Fibroblast of mammary gland (primary cell): ENCODE results near the gene COX7C.
"Not testable (repeated sequence)": the region's sequence is repeated elsewhere in the genome, so short reads cannot be mapped to it uniquely, and the experiment has no call there.

Source experiments
- DNase-seq: peaks from one replicate; pipeline ENCODE4 v3.0.0-alpha.2; 2010; ENCODE audit warnings: low read depth
- H3K4me3 ChIP-seq: 2 replicates; pipeline ENCODE4 v1.5.1; 2011; ENCODE audit warnings: low read depth, mild to moderate bottlenecking, low read length, moderate library complexity; ENCODE audit not compliant: control insufficient read depth
- TF ChIP-seq, protein P1 (sequence below): conservative IDR thresholded peaks from 2 replicates; pipeline ENCODE4 v1.5.1; 2011; ENCODE audit warnings: low read depth, low read length, inconsistent platforms; ENCODE audit not compliant: control insufficient read depth, insufficient read depth

COX7C gene

DNA sequence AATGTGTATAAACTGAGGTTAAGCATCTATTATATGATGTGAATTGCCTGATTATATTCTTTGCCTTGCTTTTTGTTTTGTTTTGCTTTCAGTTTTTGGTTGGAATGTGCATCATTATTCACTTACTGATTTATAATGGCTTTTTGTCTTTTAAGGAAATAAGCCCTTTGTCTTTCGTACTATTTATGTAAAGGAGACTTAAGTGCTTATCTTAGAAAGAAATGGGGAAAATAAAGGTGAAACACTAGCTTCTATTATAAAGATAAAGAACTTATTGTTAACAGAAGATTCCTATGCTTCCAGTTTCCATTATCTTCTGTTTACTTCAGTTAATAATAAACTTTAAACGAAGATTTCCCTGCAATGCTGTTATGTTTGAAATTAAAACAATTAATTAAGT lies 23.3 kb downstream of the COX7C start:
- TF ChIP-seq, protein P1, sequence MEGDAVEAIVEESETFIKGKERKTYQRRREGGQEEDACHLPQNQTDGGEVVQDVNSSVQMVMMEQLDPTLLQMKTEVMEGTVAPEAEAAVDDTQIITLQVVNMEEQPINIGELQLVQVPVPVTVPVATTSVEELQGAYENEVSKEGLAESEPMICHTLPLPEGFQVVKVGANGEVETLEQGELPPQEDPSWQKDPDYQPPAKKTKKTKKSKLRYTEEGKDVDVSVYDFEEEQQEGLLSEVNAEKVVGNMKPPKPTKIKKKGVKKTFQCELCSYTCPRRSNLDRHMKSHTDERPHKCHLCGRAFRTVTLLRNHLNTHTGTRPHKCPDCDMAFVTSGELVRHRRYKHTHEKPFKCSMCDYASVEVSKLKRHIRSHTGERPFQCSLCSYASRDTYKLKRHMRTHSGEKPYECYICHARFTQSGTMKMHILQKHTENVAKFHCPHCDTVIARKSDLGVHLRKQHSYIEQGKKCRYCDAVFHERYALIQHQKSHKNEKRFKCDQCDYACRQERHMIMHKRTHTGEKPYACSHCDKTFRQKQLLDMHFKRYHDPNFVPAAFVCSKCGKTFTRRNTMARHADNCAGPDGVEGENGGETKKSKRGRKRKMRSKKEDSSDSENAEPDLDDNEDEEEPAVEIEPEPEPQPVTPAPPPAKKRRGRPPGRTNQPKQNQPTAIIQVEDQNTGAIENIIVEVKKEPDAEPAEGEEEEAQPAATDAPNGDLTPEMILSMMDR, result no peak
- no peak for DNase-seq
- no peak overlapping the region for H3K4me3 ChIP-seq

DNA sequence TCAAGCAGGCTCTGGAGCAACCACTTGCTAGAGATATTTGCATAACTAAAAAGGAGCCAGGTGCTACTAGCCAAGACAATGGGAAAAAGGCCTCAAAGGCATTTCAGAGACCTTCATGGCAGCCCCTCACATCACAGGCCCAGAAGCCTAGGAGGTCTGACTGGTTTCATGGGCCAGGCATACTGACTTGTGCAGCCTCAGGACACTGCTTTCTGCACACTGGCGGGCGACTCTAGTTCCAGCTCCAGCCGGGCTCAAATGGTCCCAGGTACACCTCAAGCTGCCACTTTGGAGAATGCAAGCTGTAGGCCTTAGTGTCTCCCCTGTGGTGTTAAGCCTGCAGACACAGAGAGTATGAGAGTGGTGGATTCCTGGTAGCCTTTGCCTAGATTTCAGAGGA lies 27.1 kb downstream of the COX7C start:
- TF ChIP-seq, protein P1, result no peak
- no peak for DNase-seq
- no peak overlapping the region for H3K4me3 ChIP-seq

DNA sequence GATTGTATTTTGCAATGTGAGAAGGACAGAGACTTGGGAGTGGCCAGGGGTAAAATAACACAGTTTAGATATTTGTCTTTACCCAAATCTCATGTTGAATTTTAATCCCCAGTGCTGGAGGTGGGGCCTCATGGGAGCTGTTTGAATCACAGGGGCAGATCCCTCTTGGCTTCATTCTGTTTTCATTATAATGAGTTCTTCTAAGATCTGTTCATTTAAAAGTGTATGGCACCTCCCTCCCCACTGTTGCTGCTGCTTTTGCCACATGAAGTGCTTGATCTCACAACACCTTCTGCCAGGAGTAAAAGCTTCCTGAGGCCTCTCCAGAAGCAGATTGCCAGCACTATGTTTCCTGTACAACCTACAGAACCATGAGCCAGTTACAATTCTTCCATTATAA lies 28.1 kb downstream of the COX7C start:
- DNase-seq, result no peak
- no peak overlapping the region for H3K4me3 ChIP-seq
- TF ChIP-seq, protein P1, result no peak

DNA sequence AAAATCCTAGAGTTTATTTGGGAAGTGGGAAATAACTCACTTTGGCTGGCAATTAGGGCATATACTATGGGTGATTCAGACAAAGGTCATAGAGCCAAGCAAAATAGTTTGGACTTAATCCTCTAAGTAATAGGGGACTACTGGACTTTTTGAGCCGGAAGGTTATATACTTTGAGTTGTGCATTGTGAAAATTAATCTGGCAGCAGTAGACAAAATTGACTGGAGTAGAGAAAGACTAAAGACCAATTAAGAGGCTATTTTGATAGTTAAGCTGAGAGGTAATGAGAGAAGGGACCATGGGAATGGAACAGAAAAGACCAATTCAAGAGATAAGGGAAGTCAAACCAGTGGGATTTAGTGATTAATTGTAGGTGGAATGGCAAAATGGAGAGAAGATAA lies 28.9 kb downstream of the COX7C start:
- no peak overlapping the region for H3K4me3 ChIP-seq
- TF ChIP-seq, protein P1, result no peak
- DNase-seq, result no peak

DNA sequence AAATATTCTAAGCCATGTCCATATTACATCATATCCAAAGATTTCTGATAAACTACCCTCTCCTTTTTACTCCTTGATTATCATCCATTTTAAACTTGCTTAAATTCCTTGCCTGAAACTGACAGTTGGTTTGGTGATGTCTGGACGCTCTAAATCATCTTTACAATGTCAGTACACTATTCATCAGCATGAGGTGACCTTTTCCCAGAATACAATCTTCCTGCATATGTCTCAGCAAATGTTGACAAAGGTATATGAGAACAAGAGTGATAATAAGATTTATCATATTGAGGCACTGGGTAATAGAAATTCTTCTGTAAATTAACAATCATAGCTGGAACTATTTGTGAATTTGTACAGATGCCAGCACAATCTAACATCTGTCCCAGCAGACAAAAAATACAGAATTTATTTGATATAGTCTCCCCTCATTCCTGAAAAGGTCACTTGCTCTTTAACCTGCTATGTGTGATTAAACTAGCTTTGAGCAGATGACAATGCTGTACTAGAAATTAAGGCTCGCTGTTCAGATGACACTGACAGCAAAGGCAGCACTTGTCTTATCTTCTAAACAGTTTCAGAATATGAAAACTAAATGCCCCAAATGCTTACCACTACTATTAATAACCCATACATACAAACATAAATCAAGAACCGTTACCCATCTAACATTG lies 32.2 kb downstream of the COX7C start:
- TF ChIP-seq, protein P1, result no peak
- DNase-seq, result no peak
- no peak overlapping the region for H3K4me3 ChIP-seq

DNA sequence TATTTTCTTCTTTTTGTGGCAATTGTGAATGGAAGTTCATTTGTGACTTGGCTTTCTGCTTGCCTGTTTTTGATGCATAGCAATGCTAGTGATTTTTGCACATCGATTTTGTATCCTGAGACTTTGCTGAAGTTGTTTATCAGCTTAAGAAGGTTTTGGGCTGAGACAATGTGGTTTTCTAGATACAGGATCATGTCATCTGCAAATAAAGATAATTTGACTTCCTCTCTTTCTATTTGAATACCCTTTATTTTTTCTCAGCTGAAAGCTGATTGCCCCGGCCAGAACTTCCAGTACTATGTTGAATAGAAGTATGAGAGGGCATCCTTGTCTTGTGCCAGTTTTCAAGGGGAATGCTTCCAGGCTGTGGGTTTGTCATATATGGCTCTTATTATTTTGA lies 43.0 kb downstream of the COX7C start:
- not testable (repeated sequence) for H3K4me3 ChIP-seq, DNase-seq

DNA sequence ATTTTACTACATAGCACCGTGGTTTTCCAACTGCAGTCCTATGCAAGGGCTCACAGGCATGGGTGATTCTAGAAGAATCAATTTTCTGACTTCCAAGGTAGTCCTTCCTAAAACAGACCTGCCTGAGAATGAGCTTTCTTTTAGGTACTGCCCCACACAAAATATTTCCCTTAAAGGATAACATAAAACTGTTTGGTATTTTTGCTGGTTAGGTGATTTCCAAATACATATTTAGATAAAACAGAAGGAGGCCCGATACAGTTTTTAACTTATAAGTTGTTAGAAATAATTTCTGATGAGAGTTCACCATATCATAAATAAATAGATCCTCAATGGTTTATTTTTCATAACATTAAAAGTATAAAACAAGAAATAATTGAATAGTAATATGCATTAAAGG lies 46.4 kb downstream of the COX7C start:
- DNase-seq, result no peak
- TF ChIP-seq, protein P1, result no peak
- no peak overlapping the region for H3K4me3 ChIP-seq
